ENCODE data around the gene MKNK2.
A peak's percentile ranks its signal among the peaks of the same experiment; 100 is the strongest.

The MKNK2 gene

DNA sequence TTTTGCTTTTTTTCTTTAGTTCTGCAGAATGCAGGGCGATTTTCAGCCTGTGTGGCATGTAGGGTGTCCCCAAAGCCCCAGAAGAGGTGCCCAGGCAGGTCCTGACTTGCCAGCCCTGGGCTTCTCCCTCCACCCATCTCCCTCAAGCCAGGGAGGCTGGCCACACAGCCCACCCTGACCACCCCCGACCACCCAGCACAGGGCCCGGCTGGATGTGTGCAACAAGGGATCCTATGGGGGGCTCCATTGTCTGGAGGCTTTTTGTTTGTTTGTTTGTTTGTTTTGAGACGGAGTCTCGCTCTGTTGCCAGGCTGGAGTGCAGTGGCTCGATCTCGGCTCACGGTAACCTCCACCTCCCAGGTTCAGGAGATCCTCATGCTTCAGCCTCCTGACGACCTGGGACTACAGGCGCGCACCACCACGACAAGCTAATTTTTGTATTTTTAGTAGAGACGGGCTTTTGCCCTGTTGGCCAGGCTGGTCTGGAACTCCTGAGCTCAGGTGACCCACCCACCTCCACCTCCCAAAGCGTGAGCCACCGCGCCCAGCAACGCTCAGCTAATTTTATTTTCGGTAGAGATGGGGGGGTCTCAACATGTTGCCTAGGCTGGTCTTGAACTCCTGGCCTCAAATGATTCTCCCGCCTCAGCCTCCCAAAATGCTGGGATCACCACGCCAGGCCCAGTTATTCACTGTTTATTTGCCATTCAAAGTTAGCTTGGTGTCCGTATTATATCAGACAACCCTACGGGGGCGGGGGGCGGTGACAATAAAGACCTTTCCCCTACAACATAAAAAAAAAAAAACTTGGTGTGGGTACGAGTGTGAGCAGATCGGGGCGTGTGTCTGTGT is 7.8 kb upstream of the MKNK2 start:
- no peak for DNase-seq (ENCODE audit: low spot score)

DNA sequence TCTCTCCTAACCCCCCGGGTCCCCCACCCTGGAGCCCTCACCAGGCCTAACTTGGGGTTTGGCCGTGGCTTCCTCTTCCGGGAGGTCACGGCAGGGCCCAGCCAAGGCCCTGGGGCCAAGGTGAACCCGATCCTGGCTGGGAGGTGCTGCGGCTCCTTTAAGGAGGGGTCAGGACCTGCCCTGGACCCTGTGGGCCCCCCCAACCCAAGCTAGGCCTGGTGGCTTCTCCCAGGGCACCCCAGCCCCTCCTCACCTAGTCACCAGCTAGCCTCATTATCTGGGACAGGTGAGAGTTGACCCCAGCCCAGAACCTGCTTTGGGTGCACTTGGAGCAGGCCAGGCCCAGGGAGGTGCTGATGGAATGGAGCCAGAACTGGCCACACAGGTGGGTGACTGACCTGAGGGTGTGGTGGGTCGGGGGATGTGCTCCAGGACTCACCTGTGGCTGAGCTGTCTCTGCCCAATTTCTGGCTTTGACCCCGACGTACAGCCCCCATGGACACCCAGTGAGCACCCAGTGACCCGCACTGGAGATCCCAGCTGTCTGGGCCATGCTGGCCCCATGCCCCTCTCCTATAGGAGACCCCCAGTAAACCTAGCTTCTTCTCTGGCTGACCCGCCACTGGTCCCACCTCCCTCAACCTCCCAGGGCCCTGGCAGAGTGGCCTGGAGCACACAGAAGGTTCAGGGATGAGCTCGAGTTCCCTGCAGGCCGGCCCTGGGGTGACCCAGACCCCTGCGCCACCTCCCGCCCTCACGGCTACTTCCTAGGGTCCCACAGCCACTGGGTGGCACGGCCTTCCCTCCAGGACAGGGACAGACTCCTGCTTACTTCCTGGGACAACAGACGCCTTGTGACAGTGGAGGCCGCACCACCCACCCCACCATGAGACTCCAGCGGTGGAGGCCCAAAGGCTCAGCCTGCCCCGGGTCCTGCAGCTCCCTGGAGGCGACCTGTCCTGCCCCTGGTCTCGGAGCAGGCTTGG is 6.7 kb upstream of the MKNK2 start:
- no peak for DNase-seq (ENCODE audit: low spot score)

DNA sequence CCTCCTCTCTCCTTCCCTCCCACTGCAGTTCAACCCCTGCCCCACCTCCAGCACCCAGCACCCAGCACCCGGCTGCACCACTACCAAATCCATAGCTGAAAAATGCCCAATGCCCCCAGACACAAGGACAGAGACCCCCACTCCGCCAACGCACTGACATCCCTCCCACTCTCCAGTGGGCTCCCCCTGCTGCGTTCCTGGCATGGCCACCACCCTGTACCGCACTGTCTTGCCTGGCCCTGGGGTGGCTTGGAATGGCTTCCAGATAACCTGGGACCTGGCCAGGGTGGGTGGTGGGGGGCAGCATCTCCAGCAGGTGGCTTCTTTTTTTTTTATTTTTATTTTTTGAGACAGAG is 5.8 kb upstream of the MKNK2 start:
- no peak for DNase-seq (ENCODE audit: low spot score)

DNA sequence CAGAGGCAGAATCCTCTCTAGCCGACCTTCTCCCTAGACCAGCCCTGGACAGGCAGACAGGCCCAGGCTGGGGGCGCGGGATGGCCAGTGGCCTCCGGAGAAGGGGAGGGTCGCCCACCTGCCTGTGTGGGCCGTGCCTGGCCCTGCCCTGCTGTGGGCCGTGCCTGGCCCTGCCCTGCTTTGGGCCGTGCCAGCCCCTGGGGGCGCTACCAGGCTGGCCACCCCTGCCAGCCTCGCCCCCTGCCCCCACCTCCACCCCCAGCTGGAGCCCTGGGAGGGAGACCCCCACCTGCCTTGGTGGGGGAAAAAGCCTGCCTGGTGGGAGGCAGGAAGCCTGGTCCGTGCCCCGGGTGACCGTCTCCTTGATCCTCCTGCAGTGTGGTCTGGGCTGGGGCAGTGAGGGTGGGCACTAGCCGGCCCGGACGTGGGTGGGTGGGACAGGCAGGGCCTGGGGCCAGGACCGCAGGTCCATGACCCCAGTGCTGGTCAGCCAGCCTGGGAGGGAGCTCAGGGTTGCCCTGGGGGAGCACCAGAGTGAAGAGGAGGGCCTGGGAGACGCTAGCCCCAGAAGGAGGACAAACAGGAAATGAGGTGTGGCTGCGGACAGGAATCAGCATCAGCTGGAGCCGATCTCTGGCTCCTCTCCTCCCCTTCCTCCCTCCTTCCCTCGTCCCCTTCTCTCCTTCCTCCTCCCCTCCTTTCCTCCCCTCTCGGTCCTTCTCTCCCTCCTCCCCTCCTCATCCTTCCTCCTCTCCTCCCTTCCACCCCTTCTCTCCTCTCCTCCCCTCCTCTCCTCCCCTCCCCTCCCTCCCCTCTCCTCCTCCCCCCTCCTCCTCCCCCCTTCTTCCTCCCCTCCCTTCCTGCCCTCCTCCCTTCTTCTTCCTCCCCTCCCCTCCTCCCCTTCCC is 5.1 kb upstream of the MKNK2 start:
- peak; percentile 45 for DNase-seq (ENCODE audit: low spot score)

DNA sequence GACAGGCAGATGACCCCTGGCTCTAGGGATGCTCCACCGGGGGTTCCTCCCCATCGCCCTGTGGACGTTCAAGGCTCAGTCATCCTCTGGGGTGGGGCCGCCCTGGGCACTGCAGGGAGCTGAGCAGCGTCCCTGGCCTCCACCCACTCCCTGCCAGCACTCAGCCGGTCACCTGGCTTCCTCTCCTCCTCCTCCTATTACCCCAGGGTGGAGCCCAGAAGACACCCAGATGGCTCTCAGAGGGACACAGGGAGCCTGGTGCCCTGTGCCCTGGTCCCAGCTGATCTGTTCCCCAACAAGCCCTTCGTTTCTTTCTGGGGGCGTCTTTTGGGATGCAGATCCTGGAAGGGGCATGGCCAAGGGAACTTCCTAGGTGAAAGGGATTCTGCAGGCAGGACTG is 3.7 kb upstream of the MKNK2 start:
- no peak for DNase-seq (ENCODE audit: low spot score)

DNA sequence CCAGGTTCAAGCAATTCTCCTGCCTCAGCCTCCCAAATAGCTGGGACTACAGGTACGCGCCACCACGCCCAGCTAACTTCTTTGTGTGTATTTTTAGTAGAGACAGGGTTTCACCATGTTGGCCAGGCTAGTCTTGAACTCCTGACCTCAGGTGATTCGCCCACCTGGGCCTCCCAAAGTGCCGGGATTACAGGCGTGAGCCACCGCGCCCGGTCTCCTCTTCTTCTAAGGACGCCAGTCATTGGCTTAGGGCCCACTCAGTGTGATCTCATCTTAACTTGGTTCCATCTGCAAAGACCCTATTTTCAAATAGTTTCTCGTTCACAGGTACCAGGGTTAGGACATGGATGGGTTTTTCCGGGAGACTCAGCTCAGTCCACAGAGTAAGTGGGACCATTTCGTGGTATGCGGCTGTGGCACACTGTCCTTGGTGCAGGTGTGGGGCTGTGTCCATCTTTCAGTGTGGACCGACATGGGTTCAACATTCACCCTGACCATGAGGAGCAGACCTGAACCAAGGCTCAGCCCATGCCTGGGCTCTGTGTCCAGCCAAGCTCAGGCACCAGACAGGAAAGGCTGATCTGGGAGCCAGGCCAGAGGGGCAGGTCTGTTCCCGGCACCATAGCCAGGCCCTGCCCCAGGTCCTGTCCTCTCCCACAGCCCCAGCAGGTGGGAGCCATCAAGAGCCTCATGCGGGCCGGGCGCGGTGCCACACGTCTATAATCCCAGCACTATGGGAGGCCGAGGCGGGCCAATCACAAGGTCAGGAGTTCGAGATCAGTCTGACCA is 2.8 kb upstream of the MKNK2 start:
- no peak for DNase-seq (ENCODE audit: low spot score)

DNA sequence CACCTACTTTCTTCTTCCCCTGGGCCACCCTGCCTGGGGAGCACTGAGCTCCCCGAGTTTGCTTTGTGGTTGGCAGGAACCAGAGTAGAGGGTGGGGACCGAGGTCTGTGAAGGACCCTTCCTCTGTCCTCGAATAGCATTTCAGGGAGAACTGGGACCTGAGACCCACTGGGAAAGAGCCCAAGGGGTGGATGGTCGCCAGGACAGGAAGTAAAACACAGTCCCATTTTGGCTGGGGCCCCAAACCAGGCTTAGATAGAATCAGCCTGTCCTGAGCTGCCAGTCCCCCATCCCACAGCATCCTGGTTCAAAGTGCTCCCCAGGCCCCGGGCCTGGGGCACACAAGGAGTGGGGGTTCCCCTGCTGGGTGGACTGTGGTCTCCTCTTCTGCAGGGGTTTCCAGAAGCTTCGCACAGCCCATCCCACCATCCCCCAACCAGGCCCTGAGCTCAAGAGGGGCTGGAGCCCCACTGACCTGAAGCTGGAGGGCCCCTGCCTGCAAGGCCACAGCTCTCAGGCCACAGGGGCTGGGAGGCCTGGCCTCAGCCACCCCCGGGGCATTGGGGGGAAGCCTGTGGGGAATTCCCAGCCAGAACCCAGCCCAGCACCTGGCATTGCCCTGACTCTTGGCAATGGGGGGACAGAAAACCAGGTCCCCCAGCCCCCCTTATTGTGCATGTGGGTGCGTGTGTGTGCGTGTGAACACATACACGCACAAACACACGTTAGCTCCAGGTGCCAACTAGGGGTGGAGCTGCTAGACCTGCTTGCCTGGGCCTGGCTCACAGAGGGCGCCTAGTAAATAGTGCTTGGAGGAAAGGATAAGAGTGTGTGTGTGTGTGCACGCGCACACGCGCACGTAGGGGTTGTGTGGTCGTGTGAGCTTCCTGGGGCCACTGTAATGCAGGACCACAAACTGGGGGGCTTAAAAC is 995 bp upstream of the MKNK2 start:
- no peak for DNase-seq (ENCODE audit: low spot score)

DNA sequence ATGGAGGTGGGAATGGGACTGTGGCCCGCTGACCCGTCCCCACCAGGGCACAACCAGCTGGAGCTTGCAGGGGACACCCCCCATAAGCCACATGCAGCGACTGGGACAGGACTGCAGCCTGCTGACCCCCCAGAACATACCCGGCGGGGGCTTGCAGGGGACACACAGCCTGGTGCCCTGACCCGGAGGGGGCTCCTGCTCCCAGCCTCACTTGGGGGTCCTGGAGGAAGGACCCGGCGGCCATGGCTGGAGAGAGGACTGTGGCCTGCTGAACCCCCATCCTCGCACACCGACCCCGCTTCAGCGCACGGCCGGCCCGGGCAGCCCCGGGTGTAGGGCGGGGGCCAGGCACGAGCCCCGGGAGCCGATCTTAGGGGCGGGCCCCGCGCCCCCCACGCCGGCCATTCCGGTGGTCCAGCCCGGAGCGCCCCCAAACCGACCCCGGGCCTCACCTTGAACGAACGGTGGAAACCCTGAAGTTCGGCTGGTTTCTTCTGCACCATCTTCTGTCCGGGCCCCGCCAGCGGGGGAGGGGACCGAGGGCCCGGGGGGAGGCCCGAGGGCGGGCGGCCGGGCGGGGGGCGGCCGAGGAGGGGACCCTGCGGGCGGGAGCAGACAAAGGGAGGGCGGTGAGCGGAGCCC is 574 bp downstream of the MKNK2 start:
- DNase-seq (ENCODE audit: low spot score) = no peak

DNA sequence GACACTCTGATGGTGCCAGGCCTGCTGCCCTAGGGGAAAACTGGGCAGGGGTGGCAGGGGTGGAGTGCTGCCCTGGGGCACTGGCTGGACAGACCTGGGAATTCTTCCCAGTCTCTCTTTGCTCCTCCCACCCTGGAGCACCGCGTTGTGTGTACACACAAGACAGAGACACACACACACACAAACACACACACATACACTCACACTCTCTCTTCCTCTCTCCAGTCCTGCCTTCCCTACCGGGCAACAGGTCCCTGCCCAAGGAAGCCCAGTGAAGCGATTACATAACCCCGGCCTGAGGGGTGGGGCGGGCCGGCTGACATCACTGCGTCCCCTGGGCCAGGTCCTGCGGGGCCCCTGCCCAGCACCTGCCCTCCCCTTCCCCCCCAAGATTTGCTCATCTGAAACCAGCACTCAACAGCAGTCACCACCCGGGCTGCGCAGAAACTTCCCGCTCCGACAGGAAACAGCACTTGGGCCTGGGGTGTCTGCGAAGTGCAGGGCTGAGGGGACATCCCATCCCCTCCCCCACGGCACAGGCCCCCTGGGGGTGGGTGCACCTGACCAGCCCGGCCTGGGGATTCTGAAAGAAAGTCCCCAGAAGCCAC is 1.2 kb downstream of the MKNK2 start:
- DNase-seq (ENCODE audit: low spot score) = peak; percentile 36

DNA sequence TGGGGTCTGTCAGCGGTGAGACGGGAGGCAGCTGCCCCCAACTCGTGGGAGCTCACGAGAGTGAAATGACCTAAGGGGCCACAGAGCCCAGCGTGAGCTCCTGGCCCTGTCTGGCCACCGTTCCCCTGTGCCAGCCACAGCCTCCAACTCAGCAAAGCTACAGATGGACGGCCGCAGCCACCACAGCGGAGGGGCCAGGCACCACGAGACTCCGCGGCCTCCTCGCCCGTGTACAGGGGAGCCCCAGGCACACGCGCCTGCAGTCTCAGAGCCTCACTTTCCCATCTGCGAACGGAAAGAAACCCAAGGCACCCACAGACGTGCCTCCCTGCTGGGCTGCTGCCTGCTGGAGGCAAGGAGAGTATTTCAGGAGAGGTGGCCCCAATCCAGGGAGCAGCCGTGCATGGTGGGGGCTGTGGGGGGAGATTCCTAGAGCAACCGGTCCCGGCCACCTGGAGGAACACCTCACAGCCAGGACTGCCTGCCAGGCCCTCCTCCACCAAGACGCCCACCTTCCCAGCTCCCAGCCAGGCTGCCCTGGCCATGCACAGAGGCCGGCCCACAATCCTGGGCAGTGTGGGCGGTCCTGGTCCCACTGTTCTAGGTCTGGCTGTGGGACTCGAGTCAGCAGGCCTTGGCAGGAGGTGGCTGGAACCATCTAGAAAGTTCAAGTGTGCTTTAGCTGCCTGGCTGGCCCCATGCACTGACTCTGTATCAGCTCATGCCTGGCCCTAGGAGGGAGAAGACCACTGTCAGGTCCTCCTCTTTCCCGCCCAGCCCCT is 1.9 kb downstream of the MKNK2 start:
- no peak for DNase-seq (ENCODE audit: low spot score)

DNA sequence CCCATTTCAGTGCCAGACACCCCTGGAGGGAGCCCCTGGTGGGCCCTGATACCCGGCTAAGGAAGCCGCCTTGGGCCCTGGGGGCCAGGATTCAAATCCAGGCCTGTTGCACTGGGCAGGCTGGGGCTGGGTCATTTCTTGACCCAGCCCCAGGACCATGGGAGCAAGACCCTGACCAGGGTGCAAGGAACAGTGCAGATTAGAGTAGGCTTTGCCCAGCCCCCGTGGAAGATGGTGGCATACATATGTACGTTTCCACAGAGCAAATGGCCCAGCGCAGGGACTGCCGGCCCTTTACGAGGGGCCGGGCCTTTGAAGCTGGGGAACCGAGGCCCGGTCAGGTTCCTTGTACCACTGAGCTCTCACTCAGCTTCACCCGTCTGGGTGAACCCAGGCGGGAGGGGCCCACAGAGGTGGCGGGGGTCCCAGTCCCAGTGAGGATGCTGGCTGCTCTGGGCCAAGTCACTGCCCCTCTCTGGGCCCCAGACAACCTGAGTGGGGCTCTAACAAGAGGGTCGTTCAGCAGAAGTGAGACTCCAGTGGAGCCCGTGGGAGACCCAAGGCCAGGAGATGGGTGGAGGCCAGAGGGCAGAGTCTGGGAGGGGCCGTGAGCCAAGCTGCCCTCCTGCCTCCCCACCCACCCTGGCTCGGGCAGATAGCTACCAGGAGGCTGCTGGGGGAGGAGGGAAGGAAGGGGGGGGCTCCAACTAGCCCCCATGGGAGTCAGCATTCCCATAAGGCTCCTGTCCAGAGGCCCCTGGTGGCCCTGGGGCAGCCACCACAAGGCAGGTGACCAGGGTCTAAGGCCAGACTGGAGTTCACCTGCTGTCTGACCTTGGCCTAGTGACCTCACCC is 2.7 kb downstream of the MKNK2 start:
- DNase-seq (ENCODE audit: low spot score) = no peak

DNA sequence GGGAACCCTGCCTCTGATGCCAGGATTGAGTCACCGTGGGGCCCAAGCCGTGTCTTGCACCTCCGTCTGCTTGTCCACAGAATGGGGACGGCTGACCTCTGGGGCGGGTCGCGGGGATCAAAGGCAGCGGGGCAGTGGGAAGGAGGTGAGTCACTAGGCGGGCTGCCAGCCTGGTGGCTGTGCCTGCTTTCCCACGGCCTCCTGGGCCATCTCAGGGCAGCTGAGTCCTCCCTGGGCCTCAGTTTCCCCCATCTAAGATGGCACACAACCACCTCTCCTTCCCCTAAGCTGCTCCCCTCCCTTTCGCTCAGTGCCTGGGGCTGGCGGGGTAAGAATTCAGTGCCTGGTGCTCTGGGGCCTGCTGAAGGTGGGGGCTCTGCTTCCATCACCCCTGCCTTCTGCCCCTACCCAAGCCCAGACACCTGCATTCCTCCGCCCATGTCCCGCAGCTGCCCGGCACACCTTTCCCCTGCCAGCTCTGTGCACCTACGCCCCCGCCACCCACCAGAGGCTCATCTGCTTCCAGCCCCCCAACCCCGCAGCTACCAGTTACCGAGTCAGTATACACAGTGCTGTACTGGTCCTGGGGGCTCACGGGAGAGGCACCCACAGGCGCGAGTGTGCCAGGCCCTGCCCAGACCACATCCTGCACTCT is 3.5 kb downstream of the MKNK2 start:
- no peak for DNase-seq (ENCODE audit: low spot score)

DNA sequence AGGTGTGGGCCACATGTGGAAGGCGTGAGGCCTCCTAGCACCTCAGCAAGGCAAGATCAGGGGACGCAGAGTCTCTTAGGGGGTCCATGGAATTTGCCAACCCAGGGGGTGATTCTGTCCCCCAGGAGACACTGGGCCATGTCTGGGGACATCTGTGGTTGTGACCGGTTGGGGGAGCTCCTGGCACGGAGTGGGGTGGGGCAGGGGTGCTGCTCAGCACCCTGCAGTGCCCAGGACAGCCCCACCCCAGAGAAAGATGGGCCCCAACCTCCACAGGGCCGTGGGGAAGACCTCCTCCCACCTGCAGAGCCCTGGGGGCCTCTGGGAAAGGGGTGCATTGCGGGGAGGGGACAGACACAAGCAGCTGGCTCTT is 4.0 kb downstream of the MKNK2 start:
- DNase-seq (ENCODE audit: low spot score) = no peak

DNA sequence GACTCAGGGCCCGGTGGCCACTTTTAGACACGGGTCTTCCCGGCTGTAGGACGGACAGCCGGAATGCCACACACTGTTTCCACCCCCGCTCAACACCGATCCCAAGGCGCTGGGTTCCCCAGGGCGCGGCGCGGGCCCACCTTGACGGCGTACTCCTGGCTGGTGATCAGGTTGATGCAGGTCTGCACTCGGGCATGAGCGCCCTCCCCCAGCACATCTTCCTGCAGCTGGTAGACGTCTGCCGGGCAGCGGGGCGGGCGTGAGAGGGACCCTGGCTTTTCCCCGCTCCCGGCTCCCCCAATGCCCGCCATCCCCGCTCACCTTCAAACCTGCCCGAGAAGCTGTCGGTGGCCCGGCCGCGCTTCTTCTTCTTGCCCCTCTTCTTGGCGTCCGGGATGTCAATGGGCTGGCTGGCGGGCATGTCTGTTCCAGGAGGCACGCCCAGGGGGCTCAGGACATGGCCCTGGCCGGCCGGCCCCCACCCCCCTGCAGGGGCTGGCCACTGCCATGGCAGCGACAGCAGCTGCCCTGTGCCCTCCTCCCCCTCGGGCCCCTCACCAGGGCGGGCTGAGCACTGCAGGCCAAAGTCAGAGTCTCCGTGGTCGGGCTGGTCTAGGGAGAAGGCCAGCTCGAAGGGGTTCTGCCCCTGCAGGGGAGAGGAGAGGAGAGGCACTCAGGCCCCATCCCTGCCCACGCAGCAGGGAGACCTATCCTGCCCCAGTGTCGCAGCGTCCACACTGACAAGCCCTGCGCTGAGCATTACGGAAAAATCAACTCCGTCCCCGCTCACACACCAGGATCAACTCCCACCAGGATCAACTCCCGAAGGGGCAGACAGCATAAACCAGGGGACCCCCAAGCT is 4.8 kb downstream of the MKNK2 start:
- no peak for DNase-seq (ENCODE audit: low spot score)

DNA sequence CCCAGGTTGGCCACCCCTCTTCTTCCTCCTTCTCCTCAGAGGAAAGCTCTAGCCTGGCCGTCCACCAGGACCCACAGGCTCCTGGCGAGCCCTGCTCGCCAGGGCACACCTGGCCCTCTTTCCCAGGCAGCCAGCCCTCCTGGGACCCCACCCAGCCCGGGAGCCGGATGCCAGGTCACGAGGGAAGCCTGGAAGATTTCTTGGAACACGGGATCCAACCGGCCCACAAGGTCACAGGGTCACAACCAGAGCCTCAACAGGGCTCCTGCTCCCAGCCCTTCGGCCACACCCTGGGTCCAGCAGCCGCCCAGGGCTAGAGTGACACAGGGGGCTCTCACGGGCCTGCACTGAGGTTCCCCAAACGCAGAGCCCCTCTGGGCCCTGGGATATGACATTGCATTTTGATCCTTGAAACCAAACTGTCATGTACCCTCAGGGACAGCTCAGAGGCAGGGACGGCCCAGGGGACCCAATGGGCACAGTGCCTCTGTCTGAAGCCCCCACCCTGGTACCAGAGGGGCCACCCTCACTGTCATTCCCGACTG is 5.5 kb downstream of the MKNK2 start:
- DNase-seq (ENCODE audit: low spot score) = no peak
